ENCODE data around the gene ZNF365.

The ZNF365 gene

DNA sequence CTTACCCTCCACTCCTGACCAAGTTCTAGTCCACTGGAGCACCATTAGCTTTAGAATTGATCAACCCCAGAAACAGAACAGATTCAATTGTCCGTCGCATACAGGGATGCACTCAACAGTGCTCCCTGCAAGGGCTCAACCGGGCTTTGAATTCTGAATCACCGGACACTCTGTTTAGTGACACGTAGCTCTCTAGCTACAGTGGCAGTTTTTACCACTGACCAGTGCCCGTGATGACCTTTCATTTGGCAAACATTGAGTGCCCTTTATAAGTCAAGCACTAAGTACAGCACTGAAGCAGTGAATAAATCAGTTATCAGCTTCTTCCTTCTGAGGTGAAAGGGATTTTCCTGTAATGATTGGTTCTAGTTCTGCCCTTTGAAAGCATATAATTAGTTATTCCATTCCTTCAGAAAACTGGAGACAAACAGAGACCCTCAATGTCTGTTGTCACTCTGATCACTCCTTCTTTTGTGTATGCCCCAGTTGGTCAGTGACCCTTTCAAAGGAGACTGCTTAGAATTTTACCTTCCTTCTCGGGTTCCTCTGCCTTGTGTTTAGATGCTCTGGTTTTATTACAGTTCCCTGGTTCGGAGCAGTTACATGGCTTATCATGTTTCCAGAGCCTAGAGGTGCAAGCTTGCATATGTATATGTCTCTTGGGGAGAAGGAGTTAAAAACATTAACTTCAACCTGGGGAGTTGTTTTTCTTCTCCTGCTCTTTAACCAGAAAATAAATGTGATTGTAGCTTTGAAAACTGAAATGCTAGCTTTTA lies 68.9 kb downstream of the ZNF365 start:
- Histone ChIP-seq H3K4me1 (ENCODE audit: control insufficient read depth, insufficient read depth, low read length) (peaks cover 10% of the 10 kb centered on the region), H3K9me3 (ENCODE audit: control insufficient read depth, low read length) (no peaks in the 10 kb centered on the region), H3K27ac (ENCODE audit: insufficient read depth, low read depth, low read length, poor library complexity, severe bottlenecking) (no peak overlapping the region), H3K27me3 (ENCODE audit: control insufficient read depth, insufficient read depth, low read length, poor library complexity, severe bottlenecking) (no peaks in the 10 kb centered on the region), H3K36me3 (ENCODE audit: control insufficient read depth, insufficient read depth, low read length) (no peaks in the 10 kb centered on the region), H3K4me3 (ENCODE audit: insufficient read depth, low read depth, low read length) (no peak overlapping the region)
- 84 to 85% methylated on average over 8 of the region's 8 CpGs for WGBS, 2 experiments

- no peaks in the 10 kb centered on the region for H3K36me3 ChIP-seq (ENCODE audit: control insufficient read depth, insufficient read depth, low read length)
- H3K9me3 ChIP-seq (ENCODE audit: control insufficient read depth, low read length): no peaks in the 10 kb centered on the region
- H3K27me3 ChIP-seq (ENCODE audit: control insufficient read depth, insufficient read depth, low read length, poor library complexity, severe bottlenecking): no peaks in the 10 kb centered on the region
- H3K27ac ChIP-seq (ENCODE audit: insufficient read depth, low read depth, low read length, poor library complexity, severe bottlenecking): no peak overlapping the region
- no peak overlapping the region for H3K4me3 ChIP-seq (ENCODE audit: insufficient read depth, low read depth, low read length)
- H3K4me1 ChIP-seq (ENCODE audit: control insufficient read depth, insufficient read depth, low read length): peaks cover 10% of the 10 kb centered on the region
These were observed 69.7 kb downstream of the ZNF365 start for GRCh38 chr10:62443866-62444265.

DNA sequence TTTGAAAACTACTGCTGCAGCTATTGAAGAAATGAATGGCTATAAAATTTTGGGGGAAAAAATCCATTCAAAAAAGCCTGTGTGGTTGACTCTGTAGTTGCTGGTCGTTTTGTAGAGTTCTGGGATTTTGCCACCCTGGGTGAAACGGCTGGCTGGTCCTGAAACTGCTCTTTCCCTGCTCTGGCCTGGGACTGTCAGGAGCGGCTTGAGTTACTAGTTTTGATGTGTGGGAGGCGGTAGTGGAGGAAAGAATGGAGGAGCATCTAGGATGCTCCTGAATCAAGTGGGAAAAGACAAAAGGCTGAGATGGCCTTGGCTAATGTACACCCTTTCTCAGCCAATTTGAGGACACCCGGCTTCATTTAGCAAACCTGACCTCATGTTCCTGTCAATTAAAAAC lies 72.5 kb downstream of the ZNF365 start:
- Histone ChIP-seq H3K36me3 (ENCODE audit: control insufficient read depth, insufficient read depth, low read length) (no peaks in the 10 kb centered on the region), H3K9me3 (ENCODE audit: control insufficient read depth, low read length) (no peaks in the 10 kb centered on the region), H3K27me3 (ENCODE audit: control insufficient read depth, insufficient read depth, low read length, poor library complexity, severe bottlenecking) (no peaks in the 10 kb centered on the region), H3K4me3 (ENCODE audit: insufficient read depth, low read depth, low read length) (no peak overlapping the region), H3K4me1 (ENCODE audit: control insufficient read depth, insufficient read depth, low read length) (peaks cover 10% of the 10 kb centered on the region), H3K27ac (ENCODE audit: insufficient read depth, low read depth, low read length, poor library complexity, severe bottlenecking) (no peak overlapping the region)
- 87 to 91% methylated on average over 4 to 5 of the region's 5 CpGs for WGBS, 2 experiments

DNA sequence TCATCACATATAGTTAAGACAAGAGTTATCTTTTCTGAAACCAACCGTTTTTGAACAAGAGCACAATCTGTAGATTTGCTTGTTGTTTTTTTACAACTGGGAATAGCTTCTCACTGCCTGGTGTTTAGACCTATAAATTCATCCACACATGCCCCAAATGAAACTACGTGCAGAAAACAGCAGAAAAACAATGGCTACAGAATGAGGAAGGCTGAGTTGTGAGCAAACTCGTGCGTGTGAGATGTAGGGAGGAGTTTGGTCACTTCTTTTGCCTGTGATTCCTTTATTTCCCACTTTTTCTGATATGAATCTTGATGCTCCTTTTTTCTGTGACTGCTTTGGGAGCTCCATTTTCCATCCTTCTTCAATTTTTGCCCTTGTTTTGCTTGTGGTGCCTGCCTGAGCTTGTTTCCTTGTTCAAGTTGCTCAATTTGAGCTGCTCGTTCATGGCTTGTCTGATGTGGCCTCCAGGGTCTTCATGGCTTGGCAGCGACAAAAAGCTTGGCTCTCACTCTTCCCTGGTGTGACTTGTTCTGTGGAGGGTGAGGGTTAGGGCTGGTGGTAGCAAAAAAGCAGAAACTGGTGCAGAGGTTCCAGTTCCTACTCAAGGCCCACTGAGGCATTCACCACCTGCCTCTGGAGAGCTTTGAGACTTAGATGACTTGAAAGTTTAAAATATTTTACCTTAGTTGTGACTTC lies 76.9 kb downstream of the ZNF365 start:
- Histone ChIP-seq H3K4me1 (ENCODE audit: control insufficient read depth, insufficient read depth, low read length) (no peaks in the 10 kb centered on the region), H3K9me3 (ENCODE audit: control insufficient read depth, low read length) (no peaks in the 10 kb centered on the region), H3K36me3 (ENCODE audit: control insufficient read depth, insufficient read depth, low read length) (no peaks in the 10 kb centered on the region), H3K27ac (ENCODE audit: insufficient read depth, low read depth, low read length, poor library complexity, severe bottlenecking) (no peak overlapping the region), H3K27me3 (ENCODE audit: control insufficient read depth, insufficient read depth, low read length, poor library complexity, severe bottlenecking) (no peaks in the 10 kb centered on the region), H3K4me3 (ENCODE audit: insufficient read depth, low read depth, low read length) (no peak overlapping the region)
- 89 to 94% methylated on average over 6 of the region's 6 CpGs for WGBS, 2 experiments

DNA sequence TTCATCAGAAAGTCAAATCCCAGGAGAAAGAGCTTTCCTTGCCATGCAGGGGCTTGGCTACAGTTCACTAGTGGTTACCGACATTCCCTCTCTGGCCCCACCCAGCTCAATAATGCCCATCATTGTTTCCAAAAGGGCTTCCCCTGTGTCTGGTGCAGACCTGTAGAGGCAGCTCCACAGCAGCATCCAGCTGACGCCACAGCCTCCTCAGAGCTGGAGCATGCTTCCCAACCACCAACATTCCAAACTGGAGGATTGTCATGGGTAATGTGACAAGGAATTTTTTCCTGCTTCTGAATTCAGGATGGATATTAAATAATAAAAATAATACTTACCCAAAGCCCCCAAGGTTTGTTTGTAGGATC lies 77.4 kb downstream of the ZNF365 start:
- no peaks in the 10 kb centered on the region for H3K4me1 ChIP-seq (ENCODE audit: control insufficient read depth, insufficient read depth, low read length)
- H3K27me3 ChIP-seq (ENCODE audit: control insufficient read depth, insufficient read depth, low read length, poor library complexity, severe bottlenecking): no peaks in the 10 kb centered on the region
- no peak overlapping the region for H3K27ac ChIP-seq (ENCODE audit: insufficient read depth, low read depth, low read length, poor library complexity, severe bottlenecking)
- H3K4me3 ChIP-seq (ENCODE audit: insufficient read depth, low read depth, low read length): no peak overlapping the region
- H3K9me3 ChIP-seq (ENCODE audit: control insufficient read depth, low read length): no peaks in the 10 kb centered on the region
- WGBS, 2 experiments: 87 to 89% methylated on average over 1 to 2 of the region's 2 CpGs
- no peaks in the 10 kb centered on the region for H3K36me3 ChIP-seq (ENCODE audit: control insufficient read depth, insufficient read depth, low read length)

Data from ectodermal cell (in vitro differentiated cells).